ENCODE measurements around the gene ZNF526.

ZNF526 gene

DNA sequence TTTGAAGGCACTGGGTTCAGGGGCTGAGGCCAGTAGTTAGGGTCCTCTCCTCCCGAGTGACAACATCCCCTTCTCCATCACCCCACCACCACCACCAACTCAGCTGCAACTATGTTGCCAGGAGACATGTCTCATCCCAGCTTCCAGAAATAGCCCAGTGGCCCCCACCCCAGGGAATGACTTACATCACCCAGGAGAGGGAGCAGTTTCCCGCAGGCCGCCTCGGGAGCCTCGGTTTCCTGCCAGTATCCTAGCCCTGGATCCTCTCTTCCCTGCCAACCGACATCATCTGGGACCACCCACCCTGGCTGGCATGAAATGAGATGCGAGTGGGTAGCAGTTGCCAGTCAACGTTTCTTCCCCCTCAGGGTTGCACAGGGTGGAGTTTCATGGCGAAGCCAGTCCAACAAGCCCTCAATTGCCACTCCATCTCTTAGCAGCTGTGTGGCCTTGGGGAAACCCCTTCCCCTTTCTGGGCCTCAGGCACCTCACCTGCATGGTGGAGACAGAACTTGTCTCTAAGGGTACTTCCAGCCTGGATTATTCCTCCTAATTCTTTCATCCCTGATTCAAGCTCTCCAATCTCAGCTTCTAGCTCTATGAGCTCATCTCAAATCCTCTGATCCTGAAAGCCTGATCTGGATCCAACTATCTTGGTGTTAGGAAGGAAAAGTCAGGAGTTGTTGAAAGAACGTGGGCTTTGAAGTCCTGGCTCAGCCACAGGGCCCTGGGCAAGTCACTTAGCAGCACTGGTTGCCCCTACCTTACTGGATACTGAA, 26.2 kb downstream of the ZNF526 start:
- DNase-seq (ENCODE audit: low read depth in 2 of 3, low spot score in 1 of 3): no peak

DNA sequence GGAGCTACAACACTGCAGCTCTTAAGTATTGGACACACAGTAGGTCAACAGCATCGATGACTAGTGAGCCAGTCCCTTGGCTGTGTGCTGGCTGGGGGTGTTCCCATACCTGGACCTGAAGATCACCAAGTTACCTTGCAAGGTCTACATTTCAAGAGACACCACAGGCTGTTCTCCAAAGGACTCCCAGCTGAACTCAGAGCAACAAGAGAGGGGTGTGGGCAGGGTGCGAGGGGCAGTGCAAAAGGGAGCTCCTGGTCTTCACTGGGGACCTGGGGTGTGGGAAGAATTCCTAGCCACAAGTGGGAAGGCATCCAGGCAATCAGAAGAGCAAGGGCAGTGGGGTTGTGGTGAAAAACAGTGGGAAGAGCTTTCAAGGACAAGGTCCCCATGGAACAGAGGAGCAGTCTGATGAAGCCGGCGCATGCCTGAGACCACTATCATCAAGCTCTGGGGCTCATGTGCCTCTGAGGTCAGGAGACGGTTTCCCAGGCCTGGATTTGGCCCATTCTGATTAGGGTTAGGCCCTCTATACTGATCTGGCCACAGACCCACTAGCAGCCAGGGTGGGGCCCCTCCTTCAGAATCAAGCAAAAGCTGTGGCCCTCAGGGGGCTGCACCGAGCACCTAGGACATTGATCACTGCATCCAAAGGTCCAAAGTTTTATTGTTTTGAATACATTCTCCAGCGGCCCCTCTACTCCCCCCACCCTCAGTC, 27.0 kb downstream of the ZNF526 start:
- DNase-seq (ENCODE audit: low read depth in 2 of 3, low spot score in 1 of 3): no peak

DNA sequence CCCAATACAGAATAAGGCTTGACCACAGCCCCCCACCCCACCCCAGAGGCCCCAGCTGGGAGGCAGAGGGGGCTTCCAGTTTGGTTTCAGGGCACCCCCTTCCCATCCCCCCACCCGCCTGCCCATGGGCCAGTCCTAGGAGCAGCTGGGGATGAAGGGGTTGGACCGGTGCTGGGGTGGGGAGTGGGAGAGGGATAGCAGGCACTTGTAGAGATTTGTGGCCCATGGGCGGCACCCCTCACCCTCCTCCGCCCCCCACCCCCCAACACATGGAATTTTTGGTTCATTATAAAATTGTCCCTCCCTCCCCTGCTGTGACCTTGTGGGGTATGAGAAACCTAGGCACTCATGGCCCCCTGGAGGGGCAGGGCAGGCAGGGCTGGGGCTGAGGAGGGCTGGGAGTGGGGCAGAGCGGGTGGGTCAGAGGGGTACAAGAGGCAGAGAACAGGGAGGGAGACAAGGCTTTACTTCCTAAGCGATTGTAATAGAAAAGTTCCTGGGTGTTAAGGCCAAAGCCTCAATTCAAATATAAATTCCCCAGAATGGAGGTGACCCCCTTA, 27.6 kb downstream of the ZNF526 start:
- DNase-seq (ENCODE audit: low read depth in 2 of 3, low spot score in 1 of 3): no peak

DNA sequence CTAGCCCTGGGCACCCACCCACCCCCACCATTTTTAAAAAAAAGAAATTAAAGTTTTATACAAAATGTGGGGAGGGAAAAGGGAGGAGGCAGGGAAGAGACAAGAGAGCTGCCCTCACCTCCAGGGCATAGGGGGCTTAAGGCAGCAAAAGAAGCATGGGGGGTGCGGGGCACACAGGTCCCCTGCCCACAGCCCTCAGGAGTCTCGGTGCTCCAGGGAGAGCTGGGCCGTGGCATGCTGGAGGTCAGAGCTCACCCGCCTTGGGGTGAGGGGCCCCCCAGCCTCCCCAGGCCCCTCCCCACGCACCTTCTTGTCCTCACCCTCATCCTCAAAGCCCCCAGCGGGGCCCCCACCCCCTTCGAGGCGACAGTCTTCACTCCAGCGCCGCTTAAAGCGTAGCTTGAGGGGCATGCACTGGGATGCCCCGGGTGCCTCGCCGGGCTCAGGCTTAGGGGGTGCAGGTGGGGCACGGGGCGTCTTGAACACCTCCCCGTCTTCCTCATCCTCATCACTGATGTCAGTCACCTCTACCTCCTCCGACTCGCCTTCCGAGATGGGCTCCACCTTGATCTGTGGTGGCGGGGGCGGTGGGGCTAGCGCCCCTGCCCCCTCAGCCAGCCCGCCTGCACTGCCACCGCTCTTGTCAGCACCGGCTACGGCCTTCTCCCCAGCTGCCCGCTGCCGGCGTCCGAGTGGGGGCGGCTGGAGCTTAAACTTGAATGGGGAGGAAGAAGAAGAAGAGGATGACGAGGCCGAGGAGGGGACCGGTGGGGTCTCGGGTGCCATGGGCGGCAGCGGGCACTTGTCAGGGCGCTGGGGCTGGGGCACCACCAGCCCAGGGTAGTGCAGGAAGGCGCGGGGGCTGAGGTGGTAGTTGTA, 28.4 kb downstream of the ZNF526 start:
- DNase-seq (ENCODE audit: low read depth in 2 of 3, low spot score in 1 of 3): no peak

DNA sequence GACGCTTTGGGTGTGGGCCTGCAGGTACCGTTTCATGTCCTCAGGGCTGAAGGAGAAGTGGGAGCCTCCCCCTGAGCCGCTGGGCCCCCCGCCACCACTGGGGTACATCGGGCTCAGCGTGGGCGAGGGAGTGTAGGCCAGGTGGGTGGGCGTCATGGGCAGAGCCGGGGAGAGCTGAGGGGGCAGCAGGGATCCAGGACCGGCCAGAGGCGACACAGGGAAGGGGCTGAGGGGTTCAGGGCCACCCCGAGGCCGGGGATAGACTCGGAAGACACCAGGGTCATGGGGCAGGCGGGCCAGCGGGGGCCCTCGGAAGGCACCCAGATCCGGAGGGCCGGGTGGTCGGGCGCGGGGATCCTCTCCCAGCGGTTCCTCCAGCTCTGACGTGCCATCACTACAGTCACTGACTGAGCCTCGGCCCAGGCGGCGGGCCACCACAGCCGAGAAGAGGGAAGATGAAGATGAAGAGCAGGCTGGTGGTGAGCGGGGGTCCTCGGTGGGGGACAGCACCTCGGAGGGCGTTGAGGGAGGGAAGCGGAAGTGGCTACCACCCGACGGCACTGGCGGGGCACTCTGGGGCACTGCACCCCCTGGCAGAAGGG, 29.1 kb downstream of the ZNF526 start:
- no peak for DNase-seq (ENCODE audit: low read depth in 2 of 3, low spot score in 1 of 3)

DNA sequence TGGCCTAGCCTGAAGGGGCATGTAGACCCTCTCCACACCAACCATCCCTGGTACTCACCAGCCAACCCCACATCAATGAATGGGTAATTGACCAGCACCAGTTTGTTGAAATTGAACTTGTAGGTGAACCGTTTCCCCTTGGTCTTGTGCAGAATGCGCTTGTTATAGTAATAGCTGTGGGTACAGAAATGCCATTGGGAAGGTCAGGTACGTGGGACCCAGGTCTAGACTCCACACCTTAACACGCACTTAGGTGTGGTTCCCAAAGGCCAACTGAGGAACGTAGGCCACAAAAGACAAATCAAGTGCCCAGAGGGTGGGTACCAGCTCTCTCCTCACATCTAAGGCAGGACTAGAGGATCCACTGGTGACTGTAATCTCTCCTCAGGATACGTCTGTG, 29.7 kb downstream of the ZNF526 start:
- no peak for DNase-seq (ENCODE audit: low read depth in 2 of 3, low spot score in 1 of 3)

DNA sequence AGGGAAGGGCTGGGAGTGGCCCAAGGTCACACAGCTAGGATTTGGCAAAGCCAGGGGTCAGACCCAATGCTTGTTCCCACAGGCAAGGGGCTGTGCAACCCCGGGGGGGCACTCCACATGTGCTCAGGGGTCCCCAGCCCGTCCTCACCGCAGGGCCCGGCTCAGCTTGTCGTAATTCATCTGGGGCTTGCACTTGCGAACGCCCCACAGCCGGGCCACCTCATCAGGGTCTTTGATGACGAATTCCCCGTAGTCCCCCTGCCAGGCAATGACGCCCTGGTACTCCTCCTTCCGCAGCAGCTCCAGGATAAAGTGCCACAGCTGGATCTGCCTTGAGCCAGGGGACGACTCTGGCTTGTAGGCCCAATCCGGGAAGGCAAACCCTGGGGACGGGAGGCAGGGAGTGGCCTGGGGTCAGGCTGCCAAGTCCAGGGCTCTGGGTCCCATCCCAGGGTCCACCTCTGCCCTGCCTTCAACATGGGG, 30.1 kb downstream of the ZNF526 start:
- no peak for DNase-seq (ENCODE audit: low read depth in 2 of 3, low spot score in 1 of 3)

DNA sequence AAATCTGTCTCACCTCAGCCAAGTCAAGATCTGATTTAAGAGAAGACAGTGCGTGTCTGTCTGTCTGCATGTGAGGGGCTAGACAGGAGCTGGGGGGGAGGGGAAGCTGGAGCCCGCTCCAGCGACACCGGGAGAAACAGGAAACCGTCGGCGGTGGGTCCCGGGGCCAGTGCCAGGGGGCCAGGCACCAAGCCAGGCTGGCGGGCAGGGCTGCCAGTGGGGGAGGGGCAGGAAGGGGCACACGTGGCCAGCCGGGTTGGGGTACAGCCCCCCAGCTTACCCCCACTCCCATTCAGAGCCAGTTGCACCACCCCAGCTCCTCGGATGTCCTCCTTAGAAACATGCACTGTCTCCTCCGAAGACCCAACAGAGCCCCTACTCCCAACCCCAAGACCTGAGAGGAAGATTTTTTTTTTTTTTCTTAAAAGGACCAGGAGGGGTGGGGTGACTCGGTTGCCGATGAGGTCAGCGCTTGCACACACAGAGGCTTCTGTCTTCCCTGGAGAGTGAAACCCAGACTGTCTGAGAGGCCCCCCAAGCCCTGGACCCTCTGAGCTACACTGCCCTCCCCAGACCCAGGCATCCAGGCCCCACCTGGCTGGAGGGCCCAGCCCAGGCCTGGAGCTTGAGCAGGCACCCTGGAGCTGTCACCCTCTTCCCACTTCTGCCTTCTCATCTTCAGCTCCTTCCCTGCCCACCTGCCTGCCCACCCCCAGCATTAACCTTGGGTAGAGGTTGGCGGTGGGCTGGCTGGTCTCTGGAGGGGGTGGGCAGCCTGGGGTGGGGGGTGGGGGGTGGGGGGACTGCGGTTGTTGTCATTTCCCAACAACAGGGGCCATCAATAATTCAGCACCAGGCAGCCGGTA, 30.8 kb downstream of the ZNF526 start:
- DNase-seq (ENCODE audit: low read depth in 2 of 3, low spot score in 1 of 3): no peak

DNA sequence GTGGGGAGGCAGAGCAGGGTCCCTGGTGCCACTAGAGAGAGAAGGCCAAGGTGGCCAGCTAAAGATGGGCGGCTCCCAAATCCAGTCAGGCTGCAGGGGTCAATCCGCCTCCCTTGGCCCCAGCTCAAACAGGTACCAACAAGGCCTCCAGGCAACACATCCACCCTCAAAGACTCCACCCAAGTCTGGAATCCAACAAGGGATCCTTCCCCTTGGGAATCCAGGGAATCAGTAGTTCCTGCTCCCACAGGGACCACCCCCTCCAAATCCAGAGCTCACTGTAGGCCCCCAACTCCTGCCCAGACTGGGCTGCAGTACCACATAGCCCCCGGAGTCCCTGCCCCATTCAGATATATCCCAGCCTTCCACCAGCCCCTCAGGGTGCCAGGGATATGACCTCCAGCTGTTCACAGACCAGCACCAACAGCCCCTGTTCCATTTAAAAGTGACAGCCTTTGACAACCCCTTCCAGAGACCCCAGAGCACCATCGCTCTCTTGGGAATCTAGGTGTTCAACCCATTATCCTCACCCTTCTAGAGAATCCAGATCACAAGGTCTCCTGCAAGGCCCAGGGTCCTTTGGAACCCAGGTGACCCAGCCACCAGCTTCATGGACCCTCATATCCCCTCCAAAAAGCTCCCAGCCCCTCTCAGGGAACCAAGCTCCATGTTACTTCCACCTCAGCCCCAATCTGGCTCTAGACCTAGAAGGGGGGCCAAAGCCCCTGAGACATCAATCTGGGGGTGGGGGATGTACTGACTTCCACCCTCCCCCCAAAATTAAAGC, 31.7 kb downstream of the ZNF526 start:
- no peak for DNase-seq (ENCODE audit: low read depth in 2 of 3, low spot score in 1 of 3)

DNA sequence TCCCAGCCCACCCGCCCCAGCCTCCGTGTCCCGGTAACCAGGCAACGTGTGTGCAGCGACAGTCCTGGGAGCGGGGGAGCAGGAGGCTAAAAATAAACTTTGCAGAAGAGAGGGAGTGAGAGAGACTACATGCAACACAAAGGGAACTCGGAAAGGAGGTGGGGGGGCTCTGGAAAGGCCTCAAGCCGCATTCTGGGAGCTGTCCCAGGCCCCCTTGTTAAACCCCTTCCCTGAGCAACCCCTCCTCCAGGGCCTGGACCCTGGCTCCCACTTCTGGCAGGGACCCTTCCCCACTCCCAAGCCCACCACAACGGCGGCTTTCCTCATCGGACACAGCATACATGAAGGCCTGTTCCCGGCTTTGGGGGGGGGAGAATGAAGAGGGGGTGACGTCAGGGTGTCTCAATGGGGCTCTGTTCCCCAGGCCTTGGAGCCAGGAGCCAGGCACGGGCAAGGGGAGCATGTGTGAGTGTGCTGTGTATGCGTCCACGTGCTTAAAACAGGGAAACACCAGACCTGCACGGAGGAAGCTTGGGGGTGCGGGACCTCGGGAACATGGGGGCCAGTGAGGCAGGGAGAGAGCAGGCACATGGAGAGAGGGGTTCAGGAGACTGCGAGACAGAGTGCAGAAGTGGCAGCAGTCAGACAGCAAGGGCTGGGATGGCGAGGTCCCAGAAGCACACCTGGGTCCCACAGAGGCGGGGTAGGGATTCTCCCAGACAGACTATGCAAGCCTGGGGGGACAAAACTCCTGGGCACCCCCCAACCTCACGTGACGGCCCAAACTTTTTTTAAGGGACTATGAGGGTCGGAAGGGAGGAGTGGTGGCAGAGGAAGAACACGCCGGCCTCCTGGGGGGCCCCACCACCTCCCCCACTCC, 32.5 kb downstream of the ZNF526 start:
- DNase-seq (ENCODE audit: low read depth in 2 of 3, low spot score in 1 of 3): no peak

DNA sequence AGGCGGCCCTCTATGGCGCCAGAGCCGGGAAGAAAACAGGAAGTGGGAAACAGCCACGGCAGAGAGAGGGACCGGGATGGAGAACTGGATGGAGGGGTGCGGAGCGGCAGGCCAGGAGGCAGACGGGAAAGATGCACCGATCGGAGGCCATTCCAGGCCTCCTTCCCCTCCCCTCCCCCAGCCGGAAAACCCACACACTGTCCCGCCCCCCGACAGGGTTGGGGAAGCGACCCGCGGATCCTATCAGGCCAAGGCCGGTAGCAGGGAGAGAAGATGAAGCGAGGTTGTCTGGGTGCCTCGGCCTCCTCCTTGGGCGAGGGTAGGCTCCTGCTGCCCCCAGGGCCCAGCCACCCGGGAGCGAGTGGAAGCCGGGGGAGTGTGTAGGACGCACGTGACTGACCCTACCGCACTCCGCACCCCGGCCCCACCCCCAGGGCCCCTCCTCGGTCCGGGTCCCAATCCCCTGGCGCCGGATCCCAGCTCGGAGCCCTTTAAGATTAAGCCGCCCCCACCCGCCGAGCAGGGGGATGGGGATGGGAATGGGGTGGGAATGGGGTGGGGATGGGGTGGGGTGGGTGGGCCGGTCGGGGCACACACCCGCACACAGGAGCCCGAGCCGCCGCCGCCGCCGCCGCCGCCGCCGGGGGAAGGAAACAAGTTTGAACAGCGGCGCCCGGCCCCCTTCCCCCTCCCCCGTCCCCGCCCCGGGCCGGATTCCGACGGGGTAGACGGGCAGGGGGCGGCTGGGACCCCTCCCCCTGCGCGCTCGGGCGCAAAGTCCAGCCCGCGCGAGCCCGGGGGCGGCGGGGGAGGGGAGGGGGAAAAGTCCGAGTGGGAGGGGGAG, 33.4 kb downstream of the ZNF526 start:
- peak in 2 of 3 donors; percentile 42 to 62 for DNase-seq (ENCODE audit: low read depth in 2 of 3, low spot score in 1 of 3)

DNA sequence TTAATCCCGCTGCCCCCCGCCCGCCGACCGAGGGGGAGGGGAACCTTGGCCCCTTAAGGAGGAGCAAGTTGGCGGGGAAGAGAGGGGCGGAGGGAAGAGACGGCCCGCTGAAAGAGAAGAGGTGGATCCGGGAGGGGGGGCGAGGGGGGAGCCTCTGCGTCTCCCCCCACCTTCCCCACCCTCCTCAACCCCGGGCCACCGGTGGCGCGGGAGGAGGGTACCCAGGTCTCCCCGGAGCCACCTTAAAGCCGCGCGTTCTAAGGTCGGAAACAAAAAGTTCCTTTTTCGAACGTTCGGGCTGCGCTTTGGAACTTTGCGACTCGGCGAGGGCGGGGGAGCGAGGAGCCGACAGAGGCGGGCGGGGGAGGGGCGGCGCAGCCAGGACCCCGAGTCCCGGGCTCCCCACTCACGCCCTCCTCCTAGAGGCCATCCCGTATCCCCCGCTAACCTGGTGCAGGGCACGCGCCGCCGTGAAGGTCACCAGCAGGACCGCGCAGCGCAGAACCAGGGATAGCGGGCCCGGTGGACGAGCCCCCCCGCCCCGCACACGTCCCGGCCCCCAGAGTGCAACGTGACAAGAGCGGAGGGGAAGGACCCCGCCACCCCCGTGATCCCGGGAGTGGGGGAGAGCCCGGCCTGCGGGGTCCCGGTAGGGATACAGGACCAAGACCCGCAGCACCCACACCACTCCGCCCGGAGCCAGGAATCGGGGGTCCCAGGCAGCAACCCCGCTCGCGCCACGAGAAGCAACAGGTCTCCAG, 34.2 kb downstream of the ZNF526 start:
- DNase-seq (ENCODE audit: low read depth in 2 of 3, low spot score in 1 of 3): peak in 2 of 3 donors; percentile 65 to 67

DNA sequence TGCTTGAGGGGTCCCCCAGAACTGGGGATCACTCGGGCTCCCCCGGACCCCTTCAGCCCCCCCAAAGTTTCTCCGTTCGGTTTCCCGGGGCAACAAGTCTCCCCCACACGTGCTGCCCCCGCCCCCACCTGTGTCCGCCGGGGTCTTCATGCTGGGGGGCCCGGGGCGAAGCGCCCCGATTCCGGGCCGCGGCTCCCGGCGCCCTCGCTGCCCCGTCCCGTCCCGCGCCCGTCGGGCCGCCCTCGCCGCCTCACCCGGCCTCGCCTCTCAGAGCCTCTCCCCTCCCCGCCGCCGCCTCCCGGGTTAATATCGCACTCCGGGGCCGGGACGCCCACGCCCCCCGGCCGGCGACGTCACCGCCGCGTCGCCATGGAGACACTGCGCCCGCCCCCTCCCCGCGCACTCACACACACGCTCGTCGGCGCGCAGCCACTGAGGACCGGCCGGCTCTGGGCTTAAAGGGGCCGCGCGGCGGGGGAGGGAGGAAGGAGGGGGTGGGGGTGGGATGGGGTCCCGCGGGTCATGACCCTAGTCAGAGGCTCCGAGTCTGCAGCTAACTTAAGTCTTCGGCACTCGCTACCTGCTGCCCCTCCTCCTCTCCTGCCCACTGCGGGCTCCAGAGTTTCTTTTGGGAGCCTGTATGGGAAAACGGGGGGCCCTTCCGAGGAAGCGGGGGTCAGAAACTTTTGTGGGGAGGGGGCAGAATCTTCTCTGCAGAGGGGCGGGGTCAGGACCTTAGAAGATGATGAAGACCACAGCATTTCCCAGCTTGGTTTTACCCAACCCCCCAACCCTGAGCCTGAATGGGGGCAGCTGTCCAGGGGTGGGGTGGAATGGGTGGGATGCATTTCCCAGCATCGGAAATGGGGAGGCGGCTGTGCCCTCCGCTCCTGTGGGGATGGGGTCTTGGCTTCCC, 35.0 kb downstream of the ZNF526 start, which contains the start of gene ERF:
ERF (minus strand) TSS at position 279 of the 916 bp plus-strand sequence; CDS start at position 150, 129 bp downstream.
- DNase-seq (ENCODE audit: low read depth in 2 of 3, low spot score in 1 of 3): peak; percentile 88 to 91 (median 91)

DNA sequence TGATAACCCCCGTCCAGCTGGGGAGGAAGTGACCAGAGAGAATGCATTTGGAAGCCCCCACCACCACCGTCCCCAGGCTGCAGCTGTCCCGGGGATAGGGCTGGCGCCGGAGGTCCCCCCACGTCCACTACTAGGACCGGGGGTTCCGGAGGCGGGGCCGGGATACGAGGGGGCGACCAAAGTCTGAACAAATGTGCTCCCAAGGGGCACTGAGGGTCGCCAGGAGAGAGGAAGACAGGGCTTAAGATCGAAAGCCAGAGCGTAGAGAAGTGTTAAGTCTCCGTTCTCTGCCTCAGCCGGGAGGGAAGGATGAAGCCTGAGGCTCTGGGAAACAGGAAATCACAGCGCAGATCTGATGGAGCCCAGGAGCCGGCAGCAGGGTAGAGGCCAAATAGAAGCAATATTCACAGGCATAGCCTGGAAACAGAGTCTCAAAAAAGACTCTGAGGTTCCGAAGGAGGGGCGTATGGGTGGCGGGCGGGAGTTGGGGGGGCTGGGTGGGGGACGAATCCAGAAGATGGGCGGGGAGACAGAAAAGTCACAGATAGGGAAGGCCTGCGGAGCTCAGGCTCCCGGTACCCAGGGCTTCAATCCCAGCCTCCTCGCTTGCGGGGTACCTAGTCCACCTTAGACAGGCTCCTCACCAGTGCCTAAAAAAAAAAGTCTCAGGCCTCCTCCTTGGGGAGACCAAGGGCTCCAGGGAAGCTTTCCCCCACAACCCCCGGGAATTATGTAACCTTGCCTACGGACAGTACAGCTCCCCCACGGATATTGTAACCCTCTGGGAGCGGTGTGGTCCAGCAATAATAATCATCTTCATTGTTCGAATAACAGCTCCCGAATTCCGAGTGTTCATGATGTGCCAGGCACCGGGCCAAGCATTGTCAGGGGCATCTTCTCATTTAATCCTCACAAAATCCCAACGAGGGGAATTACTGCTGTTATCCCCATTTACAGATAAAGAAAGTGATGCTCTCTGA, 35.9 kb downstream of the ZNF526 start:
- no peak for DNase-seq (ENCODE audit: low read depth in 2 of 3, low spot score in 1 of 3)
